Measurements from ENCODE around the gene SLC43A2.

GRCh38 chr17:1620486-1620885 lies 8.1 kb downstream of the SLC43A2 start:
- TF ChIP-seq SMC3 (IDR thresholded peaks at IDR 0.05; ENCODE audit: borderline replicate concordance, low read length) (no peak), ZNF274 (IDR thresholded peaks at IDR 0.05; ENCODE audit: insufficient read depth, insufficient read length) (no peak), CHD1 (IDR thresholded peaks at IDR 0.05; ENCODE audit: low read depth, low read length) (no peak), CEBPZ (IDR thresholded peaks at IDR 0.05; ENCODE audit: low read depth, low read length) (no peak), CREB1 (IDR thresholded peaks at IDR 0.05; ENCODE audit: low read depth) (no peak), EZH2 (IDR thresholded peaks at IDR 0.05; ENCODE audit: borderline replicate concordance, control insufficient read depth, low read depth, low read length) (no peak)
- TF ChIP-seq, protein P1, sequence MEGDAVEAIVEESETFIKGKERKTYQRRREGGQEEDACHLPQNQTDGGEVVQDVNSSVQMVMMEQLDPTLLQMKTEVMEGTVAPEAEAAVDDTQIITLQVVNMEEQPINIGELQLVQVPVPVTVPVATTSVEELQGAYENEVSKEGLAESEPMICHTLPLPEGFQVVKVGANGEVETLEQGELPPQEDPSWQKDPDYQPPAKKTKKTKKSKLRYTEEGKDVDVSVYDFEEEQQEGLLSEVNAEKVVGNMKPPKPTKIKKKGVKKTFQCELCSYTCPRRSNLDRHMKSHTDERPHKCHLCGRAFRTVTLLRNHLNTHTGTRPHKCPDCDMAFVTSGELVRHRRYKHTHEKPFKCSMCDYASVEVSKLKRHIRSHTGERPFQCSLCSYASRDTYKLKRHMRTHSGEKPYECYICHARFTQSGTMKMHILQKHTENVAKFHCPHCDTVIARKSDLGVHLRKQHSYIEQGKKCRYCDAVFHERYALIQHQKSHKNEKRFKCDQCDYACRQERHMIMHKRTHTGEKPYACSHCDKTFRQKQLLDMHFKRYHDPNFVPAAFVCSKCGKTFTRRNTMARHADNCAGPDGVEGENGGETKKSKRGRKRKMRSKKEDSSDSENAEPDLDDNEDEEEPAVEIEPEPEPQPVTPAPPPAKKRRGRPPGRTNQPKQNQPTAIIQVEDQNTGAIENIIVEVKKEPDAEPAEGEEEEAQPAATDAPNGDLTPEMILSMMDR (IDR thresholded peaks at IDR 0.05 in 2 of 3, conservative IDR thresholded peaks at IDR 0.05 in 1 of 3; ENCODE audit: control insufficient read depth in 2 of 3, extremely low read depth in 1 of 3, insufficient read depth in 1 of 3, low read depth in 3 of 3, low read length in 3 of 3), result no peak

Measured in GM12878 (cell line).